Measurements from ENCODE around the gene CCDC141.
"Not testable (repeated sequence)": the region's sequence is repeated elsewhere in the genome, so short reads cannot be mapped to it uniquely, and the experiment has no call there.

Gene CCDC141

GRCh38 chr2:179020156-179020750 lies 29.7 kb downstream of the CCDC141 start:
- DNase-seq (ENCODE audit: low read depth) = peak; percentile 31
- TF ChIP-seq CTCF (IDR thresholded peaks at IDR 0.05; ENCODE audit: control insufficient read depth, extremely low read depth, insufficient read depth) = peak; percentile 59
- no peak overlapping the region for H3K4me3 ChIP-seq (ENCODE audit: low read depth, low read length)

DNA sequence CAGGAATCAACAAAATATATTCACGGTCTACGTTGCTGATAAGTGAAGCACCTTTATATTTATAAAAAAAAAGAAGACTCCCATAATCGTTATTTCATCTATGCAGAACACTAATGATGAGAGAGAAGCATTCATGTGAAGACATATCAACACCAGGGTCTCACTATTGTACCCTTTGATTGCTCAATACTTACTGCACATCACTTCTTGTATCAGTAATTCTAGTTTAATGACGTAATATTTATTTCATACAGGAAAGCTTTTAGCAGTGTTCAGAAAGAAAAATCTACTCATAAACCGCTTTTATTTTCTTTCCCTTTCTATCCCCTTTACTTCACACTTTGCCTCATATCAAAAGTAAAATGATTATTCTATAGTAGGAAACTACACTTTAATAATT lies 30.7 kb downstream of the CCDC141 start:
- TF ChIP-seq CTCF (IDR thresholded peaks at IDR 0.05; ENCODE audit: control insufficient read depth, extremely low read depth, insufficient read depth) = no peak
- no peak overlapping the region for H3K4me3 ChIP-seq (ENCODE audit: low read depth, low read length)

DNA sequence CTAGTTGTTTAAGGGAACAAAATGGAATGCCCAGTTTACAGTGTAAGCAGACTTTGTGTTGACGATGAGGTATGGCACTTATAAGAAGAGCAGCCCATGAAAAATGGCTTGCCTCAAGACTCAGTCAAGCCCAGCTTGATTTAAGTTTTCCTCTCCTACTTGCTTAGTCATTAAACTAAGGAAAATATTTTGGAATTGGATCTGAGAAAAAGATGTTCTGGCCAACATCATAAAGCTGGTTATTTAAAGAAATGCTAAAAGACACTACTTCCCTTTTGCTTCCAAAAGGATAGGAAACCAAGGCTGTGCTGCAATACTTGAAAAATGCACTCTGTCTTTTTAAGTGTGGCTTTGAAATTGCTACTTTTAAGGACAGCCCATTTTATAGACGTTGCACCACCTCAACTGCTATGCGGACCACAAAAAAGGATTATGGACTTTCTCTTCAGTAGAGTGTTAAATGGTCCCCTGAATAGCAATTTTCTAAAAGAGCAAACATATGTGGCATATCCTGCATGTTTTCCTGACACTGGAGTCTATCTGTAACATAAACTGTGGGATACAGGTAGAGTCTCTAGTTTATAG lies 32.1 kb downstream of the CCDC141 start:
- no peak for DNase-seq (ENCODE audit: low read depth)
- no peak for TF ChIP-seq CTCF (IDR thresholded peaks at IDR 0.05; ENCODE audit: control insufficient read depth, extremely low read depth, insufficient read depth)
- no peak overlapping the region for H3K4me3 ChIP-seq (ENCODE audit: low read depth, low read length)

More for the DNA sequence above, 30.7 kb downstream of the CCDC141 start:
- DNase-seq (ENCODE audit: low read depth) = no peak

- H3K4me3 ChIP-seq (ENCODE audit: low read depth, low read length); DNase-seq (ENCODE audit: low read depth): not testable (repeated sequence)
Observed at GRCh38 chr2:179014189-179014588, 35.7 kb downstream of the CCDC141 start.

DNA sequence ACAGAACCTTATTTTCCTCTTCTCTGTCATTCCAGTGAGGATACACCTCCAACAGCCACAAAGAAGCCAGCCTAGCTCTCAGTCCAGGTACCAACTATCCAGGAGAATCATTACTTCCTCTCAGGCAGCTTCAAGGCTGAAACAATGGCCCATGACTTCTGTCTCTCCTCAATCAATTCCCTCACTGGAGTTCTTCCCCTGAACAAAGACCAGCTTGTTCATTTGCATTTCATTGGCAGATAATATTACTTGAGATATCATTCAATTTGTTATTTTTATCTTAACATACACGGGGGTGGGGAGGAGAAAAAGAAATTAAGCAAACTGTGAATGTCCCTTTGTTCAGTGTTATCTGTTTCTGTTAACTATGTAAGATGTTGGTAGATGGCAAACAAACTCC lies 44.0 kb downstream of the CCDC141 start:
- H3K4me3 ChIP-seq (ENCODE audit: low read depth, low read length) = no peak overlapping the region
- no peak for TF ChIP-seq CTCF (IDR thresholded peaks at IDR 0.05; ENCODE audit: control insufficient read depth, extremely low read depth, insufficient read depth)
- DNase-seq (ENCODE audit: low read depth) = no peak

DNA sequence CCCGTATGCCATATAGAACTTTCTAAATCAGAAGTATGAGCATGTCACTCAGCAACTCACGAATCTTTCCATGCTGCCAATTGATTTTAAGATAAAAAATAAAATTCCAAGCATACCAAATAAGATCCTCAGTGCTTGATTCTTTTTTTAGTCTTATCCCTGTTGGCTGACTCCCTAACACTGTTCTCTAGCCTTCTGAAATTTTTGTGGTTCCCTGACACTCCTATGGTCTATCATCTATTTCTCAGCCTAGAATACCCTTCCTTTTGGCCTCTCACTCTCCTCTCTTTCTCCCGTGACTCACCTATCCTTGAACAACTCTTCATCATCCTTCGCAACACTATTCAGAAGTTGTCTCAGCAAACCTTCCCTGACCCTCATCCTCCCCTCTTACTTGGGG lies 50.5 kb downstream of the CCDC141 start:
- no peak for TF ChIP-seq CTCF (IDR thresholded peaks at IDR 0.05; ENCODE audit: control insufficient read depth, extremely low read depth, insufficient read depth)
- H3K4me3 ChIP-seq (ENCODE audit: low read depth, low read length) = no peak overlapping the region
- no peak for DNase-seq (ENCODE audit: low read depth)

DNA sequence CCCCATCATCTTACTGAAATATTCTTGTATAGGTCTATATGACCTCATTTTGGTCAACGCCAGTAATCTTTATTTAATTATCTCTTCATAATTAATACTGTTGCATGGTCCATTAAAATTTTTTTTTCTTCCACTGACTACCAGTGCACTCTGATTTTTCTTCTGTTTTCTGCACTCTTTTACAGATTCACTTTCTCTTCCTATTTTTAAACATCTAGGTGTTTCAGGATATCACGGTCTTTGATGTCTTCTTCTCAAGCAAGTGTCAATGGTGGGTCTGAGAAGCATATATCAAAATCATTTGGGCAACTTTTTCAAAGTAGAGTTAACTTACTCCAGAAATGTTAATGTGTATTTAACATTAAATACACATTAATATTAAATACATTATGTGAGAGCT lies 51.4 kb downstream of the CCDC141 start:
- H3K4me3 ChIP-seq (ENCODE audit: low read depth, low read length) = no peak overlapping the region
- TF ChIP-seq CTCF (IDR thresholded peaks at IDR 0.05; ENCODE audit: control insufficient read depth, extremely low read depth, insufficient read depth) = no peak
- DNase-seq (ENCODE audit: low read depth) = no peak
